Muscle layer of duodenum (tissue), 2 donors: ENCODE results near the gene PITPNM3.
"Not testable (repeated sequence)": the region's sequence is repeated elsewhere in the genome, so short reads cannot be mapped to it uniquely, and the experiment has no call there.

ENCODE experiments used
- H3K27ac ChIP-seq: one replicate; pipeline ENCODE4 v1.7.0; 2013; ENCODE audit warnings: mild to moderate bottlenecking, low read length
- H3K27me3 ChIP-seq: one replicate; pipeline ENCODE4 v1.7.0; 2013; ENCODE audit warnings: low read depth, mild to moderate bottlenecking, control low read depth, low read length
- H3K36me3 ChIP-seq, 2 donors: one replicate each; pipeline ENCODE4 v1.7.0; 2013; ENCODE audit warnings: low read length in 2 of 2, control low read depth in 1 of 2, mild to moderate bottlenecking in 1 of 2; ENCODE audit not compliant: insufficient read depth in 2 of 2, control insufficient read depth in 1 of 2
- H3K4me1 ChIP-seq, 2 donors: one replicate each; pipeline ENCODE4 v1.7.0; 2013; ENCODE audit warnings: low read length in 2 of 2, mild to moderate bottlenecking in 2 of 2, control low read depth in 1 of 2, moderate library complexity in 1 of 2; ENCODE audit not compliant: insufficient read depth in 2 of 2, control insufficient read depth in 1 of 2
- H3K4me3 ChIP-seq, 2 donors: one replicate each; pipeline ENCODE4 v1.7.0; 2013; ENCODE audit warnings: low read length in 2 of 2, low read depth in 1 of 2, mild to moderate bottlenecking in 1 of 2
- H3K9me3 ChIP-seq, 2 donors: one replicate each; pipeline ENCODE4 v1.7.0; 2013; ENCODE audit warnings: low read length in 2 of 2, control low read depth in 1 of 2, mild to moderate bottlenecking in 1 of 2; ENCODE audit not compliant: control insufficient read depth in 1 of 2
- donor health status: healthy.

The PITPNM3 gene

GRCh38 chr17:6556121-6557039, at the start of gene PITPNM3:
Gene PITPNM3, minus strand, starts transcription at chr17:6556555. Its CDS starts 149 bp downstream, at chr17:6556406.
- H3K27ac ChIP-seq: no peak within 1 kb of the TSS
- H3K27me3 ChIP-seq: peaks cover 12% of the 10 kb centered on the region
- H3K9me3 ChIP-seq: no peaks in the 10 kb centered on the region
- H3K36me3 ChIP-seq: no peaks in the 10 kb centered on the region
- H3K4me3 ChIP-seq: peak within 1 kb of the TSS; percentile 48 to 72
- peaks cover 5 to 16% of the 10 kb centered on the region in 2 donors for H3K4me1 ChIP-seq

- Histone ChIP-seq H3K4me3 (no peak overlapping the region), H3K9me3 (no peaks in the 10 kb centered on the region), H3K27me3 (no peaks in the 10 kb centered on the region), H3K36me3 (peaks cover 44 to 50% of the 10 kb centered on the region in 2 donors), H3K27ac (no peak overlapping the region), H3K4me1 (peaks cover 0 to 4% of the 10 kb centered on the region in 2 donors)
Observed at GRCh38 chr17:6605142-6605541, 48.8 kb upstream of the PITPNM3 start.

GRCh38 chr17:6603744-6604325, 47.5 kb upstream of the PITPNM3 start:
- Histone ChIP-seq H3K4me1 (peaks cover 2 to 13% of the 10 kb centered on the region in 2 donors), H3K27me3 (no peaks in the 10 kb centered on the region), H3K27ac (no peak overlapping the region), H3K4me3 (no peak overlapping the region), H3K36me3 (peaks cover 45 to 49% of the 10 kb centered on the region in 2 donors), H3K9me3 (no peaks in the 10 kb centered on the region)

GRCh38 chr17:6602141-6602540, 45.8 kb upstream of the PITPNM3 start:
- Histone ChIP-seq H3K36me3 (peaks cover 31 to 40% of the 10 kb centered on the region in 2 donors), H3K27me3 (no peaks in the 10 kb centered on the region), H3K9me3 (no peaks in the 10 kb centered on the region), H3K27ac (no peak overlapping the region), H3K4me3 (no peak overlapping the region), H3K4me1 (peaks cover 6 to 13% of the 10 kb centered on the region in 2 donors)

GRCh38 chr17:6599364-6599763, 43.0 kb upstream of the PITPNM3 start:
- Histone ChIP-seq H3K27ac (no peak overlapping the region), H3K9me3 (no peaks in the 10 kb centered on the region), H3K4me3 (no peak overlapping the region), H3K4me1 (peaks cover 6 to 13% of the 10 kb centered on the region in 2 donors), H3K36me3 (peaks cover 30 to 37% of the 10 kb centered on the region in 2 donors), H3K27me3 (no peaks in the 10 kb centered on the region)

- H3K27me3 ChIP-seq: no peaks in the 10 kb centered on the region
- H3K9me3 ChIP-seq: no peaks in the 10 kb centered on the region
- peaks cover 6 to 9% of the 10 kb centered on the region in 2 donors for H3K4me1 ChIP-seq
- peaks cover 35 to 39% of the 10 kb centered on the region in 2 donors for H3K36me3 ChIP-seq
- H3K4me3 ChIP-seq: no peak overlapping the region
- no peak overlapping the region for H3K27ac ChIP-seq
Observed at GRCh38 chr17:6597727-6598126, 41.4 kb upstream of the PITPNM3 start.

- Histone ChIP-seq H3K27ac (no peak overlapping the region), H3K4me3 (no peak overlapping the region), H3K4me1 (peaks cover 6 to 9% of the 10 kb centered on the region in 2 donors), H3K36me3 (peaks cover 40% of the 10 kb centered on the region in 2 donors), H3K9me3 (no peaks in the 10 kb centered on the region), H3K27me3 (no peaks in the 10 kb centered on the region)
Observed at GRCh38 chr17:6596941-6597340, 40.6 kb upstream of the PITPNM3 start.

- H3K4me1 ChIP-seq: peaks cover 6 to 9% of the 10 kb centered on the region in 2 donors
Observed at GRCh38 chr17:6596511-6596910, 40.2 kb upstream of the PITPNM3 start.

GRCh38 chr17:6596081-6596480, 39.7 kb upstream of the PITPNM3 start:
- Histone ChIP-seq H3K4me1 (peaks cover 6 to 9% of the 10 kb centered on the region in 2 donors), H3K36me3 (peaks cover 45 to 47% of the 10 kb centered on the region in 2 donors), H3K27ac (no peak overlapping the region), H3K9me3 (no peaks in the 10 kb centered on the region), H3K27me3 (no peaks in the 10 kb centered on the region), H3K4me3 (no peak overlapping the region)

More at GRCh38 chr17:6596511-6596910, 40.2 kb upstream of the PITPNM3 start:
- Histone ChIP-seq H3K27ac (no peak overlapping the region), H3K4me3 (no peak overlapping the region), H3K36me3 (peaks cover 44 to 45% of the 10 kb centered on the region in 2 donors), H3K27me3 (no peaks in the 10 kb centered on the region), H3K9me3 (no peaks in the 10 kb centered on the region)

GRCh38 chr17:6593371-6593770, 37.0 kb upstream of the PITPNM3 start:
- H3K27ac ChIP-seq, H3K27me3 ChIP-seq, H3K4me1 ChIP-seq, H3K4me3 ChIP-seq, H3K9me3 ChIP-seq: not testable (repeated sequence)
- peaks cover 52 to 62% of the 10 kb centered on the region in 2 donors for H3K36me3 ChIP-seq

- peaks cover 59 to 74% of the 10 kb centered on the region in 2 donors for H3K36me3 ChIP-seq
- H3K4me3 ChIP-seq: no peak overlapping the region
- no peaks in the 10 kb centered on the region for H3K9me3 ChIP-seq
- no peak overlapping the region for H3K27ac ChIP-seq
- no peaks in the 10 kb centered on the region for H3K4me1 ChIP-seq
- H3K27me3 ChIP-seq: no peaks in the 10 kb centered on the region
Observed at GRCh38 chr17:6592173-6592572, 35.8 kb upstream of the PITPNM3 start.
